Embryonic facial prominence (tissue), 1 donor: Measurements from ENCODE around the gene HAO1.

Experiments
- DNase-seq: peaks from one replicate; pipeline ENCODE4 v3.0.0-alpha.2; 2016; ENCODE audit errors: extremely low spot score

Gene HAO1

DNA sequence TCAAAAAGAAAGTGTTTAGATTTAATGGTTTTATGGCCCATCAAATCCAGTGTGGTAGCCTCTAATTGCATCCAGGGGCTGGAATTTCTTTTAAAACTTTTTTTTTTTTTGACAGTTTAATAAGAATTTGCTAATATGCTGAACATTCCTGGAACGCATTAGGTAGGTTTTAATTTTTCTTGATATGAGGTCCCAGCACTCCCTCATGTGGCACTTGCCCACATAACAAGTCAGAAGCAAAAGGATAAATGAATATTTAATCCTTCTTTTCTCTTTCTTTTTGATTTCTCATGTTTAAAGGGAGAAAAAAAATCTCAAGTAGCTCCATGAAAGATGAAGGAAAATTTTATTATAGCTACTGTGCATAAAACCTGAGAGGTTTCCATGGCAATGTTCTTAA is 13.5 kb downstream of the HAO1 start:
- DNase-seq: no peak

DNA sequence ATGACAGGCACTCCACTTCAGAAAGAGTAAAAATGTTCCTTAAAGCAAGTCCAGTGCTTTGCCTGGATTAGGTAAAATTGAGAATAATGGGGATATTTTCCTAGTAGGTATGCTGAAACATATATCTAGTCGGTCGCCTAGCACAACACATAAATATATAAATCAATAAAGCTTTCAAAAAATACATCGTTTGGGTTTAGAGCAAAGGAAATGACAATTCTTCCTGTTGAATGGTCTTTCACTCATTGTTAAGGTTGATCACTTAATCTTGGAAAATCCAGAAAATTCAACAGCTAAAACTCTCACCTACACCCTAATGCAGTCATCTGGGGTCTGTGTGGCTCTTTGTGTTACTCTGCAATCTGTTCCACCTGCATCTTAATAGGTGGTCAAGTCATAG is 13.9 kb downstream of the HAO1 start:
- no peak for DNase-seq

DNA sequence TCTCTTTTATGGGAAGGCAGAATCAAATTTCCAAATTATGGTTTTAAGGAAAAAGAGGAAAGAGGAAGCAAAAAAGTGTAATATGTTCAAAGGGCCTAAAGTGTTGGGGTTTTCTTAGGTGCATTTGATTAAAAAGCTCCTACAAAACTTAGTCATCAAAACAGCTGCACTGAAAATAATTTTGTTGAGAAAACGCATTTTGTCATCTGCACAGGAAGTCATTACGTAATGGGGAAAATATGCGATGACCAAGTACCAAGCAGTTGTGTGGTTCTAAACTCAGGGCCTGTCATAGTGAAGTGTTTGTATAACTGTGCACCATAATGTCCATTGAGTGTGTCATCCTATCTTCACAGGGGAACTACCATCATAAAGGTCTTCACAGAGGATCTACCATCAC is 15.6 kb downstream of the HAO1 start:
- DNase-seq: no peak

DNA sequence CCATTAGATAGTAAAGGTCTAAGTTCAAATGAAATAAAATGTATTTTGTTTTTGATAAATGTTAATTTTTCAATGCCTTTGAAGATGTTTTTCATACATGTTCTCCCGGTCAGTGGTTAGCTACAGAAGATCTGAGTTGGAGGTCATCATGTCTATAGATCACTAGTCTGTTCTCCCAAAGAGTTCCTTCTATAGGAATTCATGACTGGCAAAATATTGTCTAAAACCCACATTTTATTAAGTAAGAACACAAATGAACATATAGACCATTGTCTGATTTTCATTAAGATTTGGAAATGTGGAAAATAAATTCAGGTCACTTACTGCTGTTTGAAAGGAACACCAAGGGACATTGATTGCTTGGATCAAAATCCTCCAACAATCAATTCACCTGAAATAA is 23.6 kb downstream of the HAO1 start:
- no peak for DNase-seq

DNA sequence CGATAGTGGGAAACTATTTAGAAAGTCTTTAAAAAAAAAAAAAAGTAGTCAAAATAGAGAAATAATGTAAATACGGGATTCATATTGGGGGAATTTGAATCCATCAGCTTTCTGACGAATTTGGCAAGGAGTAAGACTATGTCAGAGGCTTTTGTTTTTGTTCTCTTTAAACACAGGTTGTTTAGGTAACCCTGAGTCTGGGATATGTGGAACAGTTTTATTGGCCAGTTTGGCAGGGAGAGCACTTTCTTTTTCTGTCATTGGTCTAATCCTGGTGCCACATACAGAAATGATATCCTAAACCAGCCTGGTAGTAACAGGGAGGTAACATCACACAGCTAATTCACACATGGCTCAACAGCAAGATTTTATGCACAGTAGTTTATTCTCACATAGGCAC is 27.7 kb downstream of the HAO1 start:
- no peak for DNase-seq

GRCh38 chr20:7911586-7912330 is 28.5 kb downstream of the HAO1 start:
- DNase-seq: no peak

GRCh38 chr20:7908905-7909304 is 31.4 kb downstream of the HAO1 start:
- no peak for DNase-seq

GRCh38 chr20:7903429-7903828 is 36.8 kb downstream of the HAO1 start:
- DNase-seq: no peak

- DNase-seq: no peak
Measured at GRCh38 chr20:7902879-7903278, 37.4 kb downstream of the HAO1 start.

- no peak for DNase-seq
Measured at GRCh38 chr20:7897781-7898364, 42.4 kb downstream of the HAO1 start.

- no peak for DNase-seq
Measured at GRCh38 chr20:7893014-7893730, 47.1 kb downstream of the HAO1 start.

- no peak for DNase-seq
Measured at GRCh38 chr20:7891705-7892104, 48.6 kb downstream of the HAO1 start.

DNA sequence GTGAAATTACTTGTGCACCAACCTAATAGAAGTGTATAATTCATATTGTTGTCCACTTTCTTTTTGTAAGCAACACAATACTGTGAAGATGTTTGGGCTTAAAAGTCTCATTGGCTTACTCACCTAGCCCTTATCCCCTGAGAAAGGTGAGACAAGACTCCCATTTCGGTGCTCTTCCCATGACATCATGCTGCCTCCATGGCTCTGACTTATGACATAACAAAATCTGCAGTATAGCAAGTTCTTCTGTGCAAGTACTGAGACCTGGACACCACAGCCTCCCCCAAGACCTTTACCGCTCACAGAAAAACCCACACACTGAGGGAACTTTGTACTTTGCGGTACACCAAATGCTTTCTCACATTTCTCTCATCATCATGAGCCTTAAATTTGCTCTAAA is 50.5 kb downstream of the HAO1 start:
- DNase-seq: no peak

DNA sequence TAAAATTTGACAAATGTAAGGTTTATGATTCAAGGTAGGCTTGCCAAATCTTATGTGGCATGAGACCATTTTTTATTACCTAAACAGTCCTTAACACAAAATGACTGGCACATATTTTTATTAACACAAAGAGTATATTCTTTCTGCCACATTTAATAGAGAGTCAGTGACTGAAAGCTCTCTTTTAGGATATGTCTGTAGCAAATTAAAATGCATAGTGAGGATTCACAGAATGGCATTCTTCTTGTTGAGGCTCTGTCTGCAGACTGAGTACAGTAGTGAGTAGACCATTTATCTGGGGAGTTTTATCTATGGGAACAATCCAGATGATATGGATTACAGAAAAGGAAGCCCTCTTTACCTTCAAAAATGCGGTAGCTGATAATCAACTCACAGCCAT is 56.5 kb downstream of the HAO1 start:
- DNase-seq: no peak

GRCh38 chr20:7883309-7883708 is 56.9 kb downstream of the HAO1 start:
- DNase-seq: no peak

- no peak for DNase-seq
Measured at GRCh38 chr20:7882076-7882475, 58.2 kb downstream of the HAO1 start.

DNA sequence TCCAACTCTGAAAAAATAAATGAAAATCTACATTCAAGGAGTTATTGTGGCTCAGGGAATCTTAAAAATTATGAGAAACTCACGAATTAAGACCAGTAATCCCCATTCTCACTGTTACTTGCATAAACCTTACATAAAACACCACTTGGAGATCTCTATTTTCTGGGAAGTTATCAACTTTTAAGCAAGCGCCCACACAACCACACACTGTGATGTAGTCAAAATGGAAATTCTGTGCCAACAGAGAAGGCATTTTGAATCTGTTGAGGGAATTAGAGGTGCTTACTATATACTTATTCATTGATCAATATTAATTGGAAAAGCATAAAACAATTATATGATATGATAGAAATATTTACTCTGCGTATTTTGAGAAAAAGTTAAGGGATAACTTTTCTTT is 58.7 kb downstream of the HAO1 start:
- no peak for DNase-seq

DNA sequence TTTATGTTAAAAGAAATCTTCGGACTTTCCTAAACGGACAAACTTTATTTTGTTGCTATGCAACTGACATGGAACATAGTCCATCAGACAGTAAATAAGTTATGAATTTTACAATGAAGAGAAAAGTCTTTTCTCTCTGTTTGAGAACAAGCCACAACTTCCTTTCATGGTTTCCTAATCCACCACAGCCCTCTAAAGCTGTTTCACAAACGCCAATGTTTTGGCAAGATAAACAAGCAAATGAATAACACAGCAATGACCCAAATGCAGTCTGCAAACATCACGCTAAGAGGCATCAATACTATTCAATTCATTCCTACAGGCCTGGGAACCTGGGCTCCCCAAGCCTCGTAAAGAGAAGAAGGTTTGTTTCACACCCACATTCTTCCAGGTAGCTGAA is 60.4 kb downstream of the HAO1 start:
- DNase-seq: no peak

GRCh38 chr20:7868108-7868507 is 72.2 kb downstream of the HAO1 start:
- DNase-seq: no peak

- peak; percentile 48 for DNase-seq
Measured at GRCh38 chr20:7866285-7866684, 74.0 kb downstream of the HAO1 start.

GRCh38 chr20:7859356-7859802 is 80.9 kb downstream of the HAO1 start:
- DNase-seq: peak; percentile 60

DNA sequence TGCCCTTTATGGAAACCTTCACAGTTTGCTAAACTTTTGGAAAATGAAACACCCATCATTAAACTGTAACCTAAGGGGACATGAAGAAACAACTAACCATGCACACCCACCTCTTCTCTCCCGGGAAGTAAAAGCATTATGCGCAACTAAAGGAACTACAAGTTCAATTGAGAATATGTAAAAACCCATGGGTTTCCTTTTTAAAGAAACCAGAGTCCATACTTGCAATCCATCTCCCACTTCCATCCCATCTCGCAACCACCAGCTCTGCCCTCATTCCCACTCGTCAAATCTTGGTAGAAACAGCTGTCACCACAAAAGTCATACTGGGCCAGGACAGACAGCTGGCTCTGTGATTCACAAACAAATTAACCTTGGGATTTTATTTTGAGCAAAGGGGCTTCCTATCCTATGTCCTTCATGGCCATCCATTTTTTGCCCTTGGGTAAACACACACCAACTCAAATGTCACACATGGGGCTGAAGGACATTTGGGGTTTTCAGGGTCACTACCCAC is 81.5 kb downstream of the HAO1 start:
- no peak for DNase-seq

DNA sequence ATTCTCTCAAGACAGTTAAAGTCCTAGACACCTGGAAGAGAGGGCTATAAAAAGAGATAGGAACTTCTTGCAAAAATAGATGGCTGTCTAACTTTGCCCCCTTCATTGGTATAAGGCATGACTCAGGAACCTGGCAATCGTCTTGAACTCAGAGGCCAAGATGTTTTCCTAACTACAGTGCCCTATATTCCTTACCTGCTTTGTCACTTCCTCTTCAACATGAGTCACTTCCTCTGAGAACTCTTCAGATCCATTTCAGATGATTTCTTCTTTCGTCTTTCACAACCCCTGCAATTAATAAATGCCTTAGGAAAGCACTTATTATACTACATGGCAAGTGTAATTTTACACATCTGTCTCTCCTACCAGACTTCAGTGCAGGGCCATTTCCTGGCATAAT is 83.5 kb downstream of the HAO1 start:
- DNase-seq: no peak
